Ramos (cell line): ENCODE measurements around the gene ALCAM.

ENCODE experiments used
- in situ Hi-C: fragments of 300-500 bp; cut with MboI; formaldehyde crosslinking; loops from one replicate; pipeline ENCODE4 v1.14.3; 2022; ENCODE audit warnings: low sequenced_read_pairs; ENCODE audit not compliant: unreplicated experiment

Gene ALCAM

DNA sequence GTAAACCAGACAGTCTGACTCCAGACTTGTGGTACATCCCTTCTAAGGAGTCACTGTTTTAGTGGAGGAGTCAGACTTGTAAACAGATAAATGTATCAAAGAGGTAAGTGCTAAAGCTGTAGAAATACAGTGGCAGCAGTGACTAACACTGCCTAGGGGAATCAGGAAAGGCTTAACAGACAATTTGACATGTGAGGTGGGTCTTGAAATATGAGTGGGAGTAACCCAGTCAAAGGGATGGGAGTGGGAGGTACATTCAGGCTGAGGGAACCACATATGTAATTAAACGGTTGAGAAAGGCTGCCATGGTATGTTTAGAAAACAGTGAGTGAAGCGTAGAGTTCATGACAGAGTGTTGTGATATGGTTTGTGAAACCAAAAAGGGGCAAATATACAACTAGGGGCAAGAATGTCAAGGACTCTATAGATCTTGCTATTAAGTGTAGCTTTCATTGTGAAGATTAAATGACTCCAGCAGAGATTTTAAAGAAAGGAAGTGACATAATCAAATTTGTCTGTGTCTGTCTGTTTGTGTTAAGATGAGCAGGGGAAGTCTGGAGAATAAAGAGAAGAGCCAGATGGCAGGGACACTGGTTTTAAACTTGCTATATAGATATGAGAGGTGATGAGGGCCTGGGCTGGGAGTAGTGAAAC is 11.2 kb upstream of the ALCAM start:
- in situ Hi-C loops, result no loop called here

DNA sequence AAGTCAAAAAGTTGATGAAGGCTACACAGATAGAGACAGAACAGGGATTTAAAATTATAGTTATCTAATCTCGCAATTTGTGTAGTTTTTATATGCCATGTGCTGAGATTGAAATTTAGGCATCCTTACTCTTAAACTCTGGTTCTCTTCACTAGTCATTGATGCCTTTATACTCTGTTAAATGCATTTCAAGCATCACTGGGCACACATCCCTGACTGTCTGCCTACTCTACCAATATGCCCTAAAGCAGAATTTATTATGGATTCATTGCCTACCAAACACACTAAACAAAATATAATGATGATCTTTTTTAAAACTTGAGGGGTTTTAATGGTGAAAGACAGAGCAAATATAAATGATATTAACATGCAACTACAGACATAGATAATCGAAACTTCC is 10.3 kb upstream of the ALCAM start:
- in situ Hi-C loops, result no loop called here

DNA sequence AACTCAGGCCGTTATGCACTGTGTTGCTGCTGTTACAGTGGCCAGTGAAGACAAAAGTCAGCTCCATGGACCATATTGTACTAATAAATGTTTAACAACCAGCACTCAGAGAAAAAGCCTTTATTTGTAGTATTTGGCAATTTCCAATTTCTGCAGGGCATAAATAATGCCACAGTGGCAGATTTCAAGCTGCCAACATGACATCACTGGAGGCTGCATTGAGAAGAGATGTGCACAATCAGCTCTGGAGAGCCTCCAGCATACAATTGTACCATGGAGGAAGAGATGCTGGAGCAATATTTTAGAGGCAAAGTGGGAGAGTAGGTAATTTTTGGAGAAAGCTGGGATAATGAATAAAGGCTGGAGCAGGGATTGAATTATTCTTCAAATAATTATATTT is 9.7 kb upstream of the ALCAM start:
- in situ Hi-C loops, result no loop called here

DNA sequence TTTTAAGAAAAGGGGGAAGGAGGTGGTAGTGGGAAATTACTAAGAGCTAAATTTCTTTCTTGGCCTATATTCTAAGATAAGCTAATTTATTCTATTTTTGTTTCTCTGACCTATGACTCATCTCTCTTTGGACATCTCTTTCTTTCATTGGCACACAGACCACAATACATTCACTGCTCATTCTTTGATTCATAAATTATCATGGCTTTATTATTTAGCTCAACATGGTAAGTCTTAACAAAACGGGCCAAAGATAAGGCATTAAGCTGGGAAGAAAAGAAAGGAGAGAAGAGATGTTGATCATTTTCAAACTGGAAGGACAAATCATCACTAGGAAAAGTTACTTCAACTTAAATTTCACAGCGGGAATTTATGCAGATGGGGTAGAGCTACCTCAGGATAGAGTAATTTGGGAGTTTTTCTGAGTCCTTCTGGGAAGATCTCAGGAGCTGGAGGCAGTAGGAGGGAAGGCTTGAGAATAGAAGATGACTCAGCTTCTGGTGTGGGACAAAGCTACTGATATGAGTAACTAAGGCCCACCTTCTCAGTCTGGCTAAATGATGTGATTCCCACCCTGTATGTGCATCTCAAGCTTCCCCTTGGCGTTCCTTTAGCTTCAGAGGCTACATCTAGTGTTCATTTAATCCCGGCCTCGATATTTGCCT is 7.5 kb upstream of the ALCAM start:
- in situ Hi-C loops, result no loop called here

DNA sequence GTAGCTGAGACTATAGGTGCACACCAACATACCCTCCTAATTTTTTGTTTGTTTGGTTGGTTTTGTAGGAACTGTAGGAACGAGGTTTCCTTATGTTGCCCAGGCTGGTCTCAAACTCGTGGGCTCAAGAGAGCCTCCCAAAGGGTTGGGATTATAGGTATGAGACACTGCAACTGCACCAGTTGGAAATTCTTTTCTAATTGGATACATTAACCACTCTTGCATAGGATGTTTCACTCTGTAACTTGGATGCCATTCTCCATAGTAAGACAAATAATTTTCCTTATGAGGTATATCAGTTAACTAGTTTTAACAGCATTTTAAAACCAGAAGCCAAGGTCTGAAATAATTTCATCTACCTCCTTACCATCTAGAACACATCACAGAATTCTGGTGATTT is 6.7 kb upstream of the ALCAM start:
- in situ Hi-C loops, result no loop called here

DNA sequence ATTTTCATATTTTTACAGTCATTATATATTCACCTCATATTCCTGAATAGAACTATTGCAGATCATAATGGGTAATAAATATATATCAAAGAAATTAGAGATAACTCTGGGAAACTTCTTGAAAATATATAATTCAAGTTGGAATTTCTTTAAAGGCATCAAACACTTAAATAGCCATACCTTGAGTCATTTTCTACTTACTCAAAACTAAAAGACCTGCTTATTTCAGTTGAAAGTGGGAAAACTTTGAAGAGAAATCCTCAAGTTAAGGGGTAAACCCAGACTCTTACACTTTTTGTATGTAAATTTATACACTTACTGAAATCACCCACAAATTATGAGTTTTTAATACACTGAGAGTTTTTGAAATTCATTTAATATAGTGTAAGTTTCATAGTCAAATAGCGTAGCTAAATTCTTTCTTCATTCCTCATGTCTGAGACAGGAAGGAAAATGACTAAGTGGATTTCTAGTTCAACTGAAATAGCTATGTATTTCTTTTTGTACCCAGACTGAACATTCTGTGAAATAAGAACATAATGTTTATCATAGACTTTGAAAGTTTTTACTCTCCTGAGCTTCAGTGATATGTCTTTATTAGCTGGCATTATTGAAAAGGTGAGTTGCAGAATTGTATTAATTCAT is 4.6 kb upstream of the ALCAM start:
- in situ Hi-C loops, result no loop called here

DNA sequence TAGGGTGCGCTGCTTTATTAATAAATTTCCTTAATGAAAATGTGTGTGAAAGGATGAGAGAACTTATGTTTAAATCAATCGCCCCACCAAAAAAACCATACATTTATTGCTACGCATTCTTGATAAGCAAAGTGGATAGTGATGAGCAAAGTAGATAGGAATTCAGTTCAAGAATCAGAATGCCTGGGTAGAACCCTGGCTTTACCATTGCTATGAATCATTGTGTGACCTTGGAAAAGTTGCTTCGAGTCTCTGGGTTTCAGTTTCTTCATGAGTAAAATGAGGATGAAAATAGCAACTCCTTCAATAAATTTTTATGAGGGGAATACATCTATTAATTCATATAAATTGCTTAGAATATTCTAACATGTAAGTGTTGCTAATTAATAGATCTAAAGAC is 2.6 kb upstream of the ALCAM start:
- in situ Hi-C loops, result no loop called here

DNA sequence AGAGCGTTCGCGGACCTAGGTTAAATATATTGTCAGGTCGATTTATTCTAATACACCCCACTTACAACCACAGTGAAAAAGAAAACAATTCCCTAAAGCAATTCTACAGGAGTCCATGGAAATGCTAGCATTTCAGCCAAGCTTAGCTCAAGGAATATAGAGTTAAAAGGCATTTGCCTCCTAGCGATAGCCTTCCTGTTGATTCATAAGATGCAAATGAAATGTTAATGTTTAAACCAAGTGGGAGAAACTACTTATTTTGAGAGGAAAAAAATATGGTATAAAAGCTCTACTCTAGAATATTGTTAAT is 1.7 kb upstream of the ALCAM start:
- in situ Hi-C loops, result no loop called here

DNA sequence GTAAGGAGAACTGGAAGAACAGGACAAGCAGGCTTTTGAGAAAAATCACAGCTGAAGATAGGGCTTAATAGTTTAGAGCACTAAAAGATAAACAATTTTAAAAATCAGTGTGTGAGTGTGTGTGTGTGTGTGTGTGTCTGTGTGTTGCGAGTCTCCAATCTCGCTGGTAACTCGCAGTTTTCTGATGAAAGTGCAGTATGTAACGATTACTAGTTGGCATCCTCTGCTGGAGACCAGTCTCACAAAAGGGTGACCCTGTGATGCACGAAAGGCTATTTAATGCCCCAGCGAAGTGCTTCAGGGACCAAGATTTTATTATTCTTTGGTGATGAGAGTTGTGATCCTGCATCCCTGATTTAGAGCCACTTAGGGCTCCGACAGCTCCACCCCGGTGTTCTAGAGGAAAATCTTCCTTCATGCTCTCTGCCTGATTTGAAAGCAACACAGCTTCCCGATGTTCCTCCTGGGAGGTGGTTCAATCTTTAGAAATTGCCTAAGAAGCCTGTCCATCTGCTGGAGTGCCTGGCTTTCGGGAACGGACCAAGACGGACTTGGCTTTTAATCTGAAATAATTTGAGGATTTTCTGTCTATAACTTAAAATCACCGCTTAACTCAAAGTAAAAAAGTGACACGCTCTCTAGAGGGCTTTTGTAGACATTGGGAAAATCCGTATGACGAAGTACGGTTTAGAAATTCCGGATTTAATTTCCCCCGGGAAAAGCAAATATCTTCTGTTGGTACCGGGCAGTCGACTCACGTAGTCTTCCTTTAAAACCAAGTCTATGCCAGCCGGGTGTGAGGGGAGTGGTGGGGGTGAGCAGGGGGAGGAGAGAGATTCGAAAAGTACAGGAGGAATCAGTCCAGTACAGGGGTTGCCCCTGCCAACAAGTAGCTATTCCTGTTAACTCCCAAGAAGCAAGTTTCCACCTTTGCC is 1.1 kb upstream of the ALCAM start:
- in situ Hi-C loops, result no loop called here

DNA sequence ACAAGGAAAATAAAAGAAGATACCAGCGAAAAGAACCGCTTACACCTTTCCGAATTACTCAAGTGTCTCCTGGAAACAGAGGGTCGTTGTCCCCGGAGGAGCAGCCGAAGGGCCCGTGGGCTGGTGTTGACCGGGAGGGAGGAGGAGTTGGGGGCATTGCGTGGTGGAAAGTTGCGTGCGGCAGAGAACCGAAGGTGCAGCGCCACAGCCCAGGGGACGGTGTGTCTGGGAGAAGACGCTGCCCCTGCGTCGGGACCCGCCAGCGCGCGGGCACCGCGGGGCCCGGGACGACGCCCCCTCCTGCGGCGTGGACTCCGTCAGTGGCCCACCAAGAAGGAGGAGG is 325 bp downstream of the ALCAM start:
- in situ Hi-C loops, result no loop called here

DNA sequence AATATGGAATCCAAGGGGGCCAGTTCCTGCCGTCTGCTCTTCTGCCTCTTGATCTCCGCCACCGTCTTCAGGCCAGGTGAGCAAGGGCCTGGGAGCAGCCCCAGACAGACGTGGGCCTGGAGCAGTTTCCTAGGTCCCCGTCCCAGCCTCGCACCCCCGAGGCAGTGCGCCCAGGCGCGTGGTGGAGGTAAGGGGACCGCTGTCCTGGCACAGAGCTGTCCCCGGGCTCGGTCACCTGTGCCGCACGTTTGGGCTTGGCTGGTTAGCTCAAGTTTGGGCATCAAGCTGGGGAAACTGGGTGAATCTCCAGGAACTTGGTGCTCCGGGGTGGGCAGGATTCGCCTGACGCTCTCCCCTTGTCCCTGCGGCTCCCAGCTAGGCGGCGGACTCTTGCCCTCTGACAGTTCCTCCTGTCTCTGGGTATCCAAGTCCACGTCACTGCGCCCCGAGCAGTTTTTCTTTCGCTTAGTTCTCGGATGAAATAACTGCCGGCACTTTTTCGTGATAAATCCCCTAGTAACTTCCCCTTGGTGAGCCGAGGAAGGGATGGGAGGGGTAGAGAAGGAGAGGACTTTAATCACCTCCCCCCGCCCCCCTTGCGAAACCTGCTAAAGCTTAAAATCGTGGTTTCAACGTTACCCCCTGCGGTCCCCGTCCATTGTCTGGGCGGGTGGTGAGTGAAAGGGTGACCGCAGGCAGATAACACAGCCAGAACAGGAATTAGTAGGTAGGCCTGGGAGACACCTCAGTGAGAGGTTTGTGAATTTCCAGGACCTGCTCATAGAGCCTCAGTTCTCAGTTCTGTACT is 901 bp downstream of the ALCAM start:
- in situ Hi-C loops, result no loop called here

DNA sequence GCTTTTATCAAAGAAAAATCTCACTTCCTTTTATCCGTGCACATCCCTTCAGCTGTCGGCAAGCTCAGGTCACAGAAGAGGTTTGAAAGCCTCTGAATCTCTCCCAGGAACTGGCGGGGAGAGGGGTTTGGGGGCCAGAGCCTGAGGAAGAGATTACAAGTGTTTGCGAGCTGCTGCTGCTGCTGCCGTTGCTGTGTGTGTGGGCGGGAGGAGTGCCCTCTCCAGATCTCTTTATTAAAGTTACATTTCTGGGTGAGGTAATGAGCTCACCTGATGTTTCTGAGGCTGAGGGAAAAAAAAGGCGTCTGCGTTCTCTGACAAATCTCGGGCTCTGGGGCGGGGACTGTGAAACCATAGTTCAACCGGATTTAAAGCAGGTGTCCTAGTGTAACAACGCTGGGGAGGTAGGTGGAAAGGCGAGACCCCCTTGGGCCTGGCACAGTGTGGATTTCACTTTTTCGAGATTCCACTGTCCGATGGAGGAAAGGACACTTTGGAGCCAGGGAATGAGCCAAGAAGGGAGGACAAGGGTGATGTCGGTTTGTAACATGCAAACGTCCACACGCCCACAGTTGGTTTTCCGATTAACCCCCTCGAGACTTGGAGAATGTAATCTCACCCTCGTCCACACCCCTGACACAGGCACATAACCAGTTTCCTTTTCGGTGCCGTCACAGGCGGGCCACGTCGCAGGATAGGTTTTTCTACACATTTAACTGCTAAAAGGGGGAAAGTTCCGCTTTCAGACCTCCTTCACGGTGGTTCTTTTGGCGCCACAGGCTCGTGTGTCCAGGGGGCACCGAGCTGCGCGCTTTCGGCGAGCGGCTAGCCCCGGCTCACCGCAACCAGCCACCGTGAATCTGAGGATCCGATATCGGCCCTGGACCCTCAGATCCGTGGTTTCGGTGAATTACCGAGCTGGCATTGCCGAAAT is 2.1 kb downstream of the ALCAM start:
- in situ Hi-C loops, result no loop called here

DNA sequence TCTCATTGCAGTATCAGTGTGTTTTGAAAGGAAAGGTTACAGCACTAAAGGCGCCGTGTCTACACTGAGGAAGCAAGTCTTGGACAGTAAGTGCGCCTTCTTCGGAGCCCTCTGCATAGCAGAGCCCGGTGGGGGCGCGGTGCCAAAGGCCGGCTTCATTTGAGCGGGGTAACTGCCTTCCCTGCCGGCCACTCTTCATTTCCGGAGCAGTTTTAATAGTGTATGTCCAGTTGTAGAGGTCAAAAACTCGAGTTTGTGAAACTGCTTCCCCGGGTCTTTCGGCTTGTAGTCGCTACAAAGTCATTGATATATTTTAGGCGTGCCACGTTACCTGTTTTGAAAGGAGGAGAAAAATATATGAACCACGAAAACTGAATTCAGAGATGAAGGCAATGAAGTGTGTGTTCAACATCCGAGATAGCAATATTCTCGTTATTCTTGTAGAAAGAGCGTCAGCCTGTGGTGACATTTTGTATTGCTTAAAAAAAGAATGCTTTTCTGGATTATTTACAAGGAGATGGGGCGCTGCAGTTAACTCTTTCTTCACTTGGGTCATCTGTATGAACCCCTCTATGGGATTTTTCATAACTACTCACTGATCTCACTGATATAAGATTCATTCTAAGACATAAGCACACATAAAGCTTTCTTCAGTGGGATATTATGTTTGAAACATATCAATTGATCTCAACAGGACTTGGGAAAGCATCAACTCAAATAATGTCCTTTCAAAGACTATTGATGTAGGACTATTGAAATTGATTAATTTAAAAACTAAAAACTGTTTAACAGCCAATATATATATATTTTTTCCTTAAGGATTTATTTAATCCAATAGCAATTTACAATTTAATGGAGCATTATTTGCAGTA is 3.0 kb downstream of the ALCAM start:
- in situ Hi-C loops, result no loop called here

DNA sequence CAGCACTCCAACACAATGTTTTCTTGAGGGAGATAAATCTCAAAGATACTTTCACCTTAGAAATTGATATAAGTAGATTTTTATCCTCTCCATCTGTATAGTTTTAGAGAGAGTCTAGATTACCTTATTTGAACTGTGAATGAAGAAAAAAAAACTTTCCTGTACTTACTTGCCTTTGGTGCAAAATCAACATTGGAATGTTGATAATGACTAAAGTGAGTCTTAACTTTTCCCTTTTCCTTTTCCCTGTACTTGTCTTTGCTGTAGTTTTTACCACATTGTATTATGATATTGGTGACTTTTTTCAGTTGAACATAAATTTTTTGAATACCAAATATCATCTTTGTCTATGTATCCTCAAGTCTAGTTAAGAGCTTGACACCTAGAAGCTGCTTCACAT is 6.7 kb downstream of the ALCAM start:
- in situ Hi-C loops, result no loop called here

DNA sequence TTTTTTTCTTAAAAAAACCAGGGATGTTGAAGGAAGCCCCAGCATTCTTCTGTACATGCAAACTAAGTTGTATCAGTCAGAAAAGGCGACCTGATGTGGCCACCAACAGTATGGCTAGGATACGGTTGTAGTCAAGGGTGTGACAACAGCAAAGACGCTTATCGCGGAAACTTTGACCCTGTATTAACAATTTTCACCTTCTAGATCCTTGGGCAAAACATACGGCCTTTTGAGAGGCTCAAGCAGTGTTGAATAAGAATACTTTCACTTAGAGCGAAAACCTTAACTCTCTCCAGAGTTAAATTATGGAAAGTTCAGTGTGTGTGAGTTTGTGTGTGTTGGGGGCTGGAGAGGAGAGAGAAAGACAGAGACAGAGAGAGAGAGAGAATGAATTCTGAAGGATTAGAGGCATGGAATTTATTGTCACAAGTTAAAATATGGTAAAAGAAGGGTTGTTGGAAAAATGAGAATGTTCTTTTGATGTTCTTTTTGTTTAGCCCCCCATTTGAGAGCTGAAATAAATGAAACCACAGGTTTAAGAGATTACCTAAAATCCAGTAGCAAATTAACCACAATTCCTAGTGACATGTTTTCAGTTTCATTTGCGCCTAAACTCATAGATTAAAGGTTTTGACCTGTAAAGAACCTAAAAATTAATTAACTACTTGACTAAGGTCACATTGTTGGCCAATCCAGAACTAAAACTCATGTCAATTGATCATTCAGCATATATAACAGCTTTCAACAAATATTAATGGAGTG is 9.2 kb downstream of the ALCAM start:
- in situ Hi-C loops, result no loop called here

DNA sequence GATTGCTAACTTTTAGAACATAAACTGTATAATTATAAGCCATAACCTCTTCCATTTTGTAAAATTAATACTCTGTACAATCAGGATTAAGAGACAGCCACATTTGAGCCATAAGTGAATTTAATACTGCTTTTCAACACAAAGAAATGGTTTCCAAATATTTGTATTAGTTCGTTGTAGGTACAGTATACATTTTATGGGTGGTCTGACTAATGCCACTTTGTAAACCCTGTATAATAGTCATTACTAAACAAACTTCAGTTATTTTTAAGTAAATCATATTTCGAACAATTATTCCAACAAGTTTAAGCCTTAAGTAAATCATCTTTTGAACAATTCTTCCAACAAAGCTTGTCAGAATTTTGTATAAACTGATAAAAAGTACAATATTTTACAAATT is 11.0 kb downstream of the ALCAM start:
- in situ Hi-C loops, result no loop called here

DNA sequence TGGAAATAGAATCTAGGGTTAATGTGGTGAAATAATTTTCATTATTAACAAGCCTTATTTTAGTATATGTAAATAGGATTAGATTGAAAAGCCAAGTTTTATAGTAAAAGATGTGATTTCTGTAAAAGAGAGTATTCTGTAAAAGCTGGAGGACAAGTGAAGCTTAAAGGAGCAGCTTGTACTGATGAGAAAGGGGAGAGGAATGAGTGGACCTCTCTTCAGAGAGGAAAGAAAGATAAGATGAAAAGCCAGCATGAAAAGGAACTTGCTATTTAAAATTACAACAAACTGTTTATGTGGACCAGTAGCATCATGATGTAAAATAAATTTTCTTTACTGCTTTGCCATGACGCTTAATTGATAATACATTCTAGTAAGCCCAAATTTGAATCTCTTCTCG is 18.5 kb downstream of the ALCAM start:
- in situ Hi-C loops, result no loop called here
